GM12878 (cell line): ENCODE measurements around the gene DUOXA1. TPM values are rescaled to one million over a fixed set of nuclear protein-coding genes. Genes with fewer than 3 reads are reported as not detected.

Experiments used
- CBX3 ChIP-seq: fragments of 200-600 bp; sonication (generic); IDR thresholded peaks from 2 replicates; pipeline ENCODE4 v1.6.1; 2016; ENCODE audit warnings: low read depth, borderline replicate concordance
- CHD2 ChIP-seq: IDR thresholded peaks from 2 replicates; pipeline ENCODE4 v1.6.1; 2011; ENCODE audit warnings: low read depth, low read length, improper control_type of control experiment, borderline replicate concordance
- CREB1 ChIP-seq: IDR thresholded peaks from 2 replicates; pipeline ENCODE4 v1.6.1; 2012; ENCODE audit warnings: low read depth, mild to moderate bottlenecking, inconsistent platforms
- CREM ChIP-seq: IDR thresholded peaks from 2 replicates; pipeline ENCODE4 v1.6.1; 2014; ENCODE audit warnings: antibody characterized with exemption, low read depth
- EED ChIP-seq: sonication (generic); IDR thresholded peaks from 2 replicates; pipeline ENCODE4 v1.6.1; 2016; ENCODE audit warnings: antibody characterized with exemption, low read depth
- GABPA ChIP-seq: IDR thresholded peaks from 2 replicates; pipeline ENCODE4 v1.6.1; 2014; ENCODE audit warnings: antibody characterized with exemption, low read depth, mild to moderate bottlenecking, inconsistent platforms
- MEF2A ChIP-seq: IDR thresholded peaks from 2 replicates; pipeline ENCODE4 v1.6.1; 2011; ENCODE audit warnings: low read depth, mild to moderate bottlenecking, low read length, moderate library complexity; ENCODE audit not compliant: insufficient read depth
- NR2C2 ChIP-seq: IDR thresholded peaks from 2 replicates; pipeline ENCODE4 v1.6.1; 2011; ENCODE audit warnings: borderline replicate concordance, low read depth; ENCODE audit not compliant: control insufficient read depth, insufficient read length
- NRF1 ChIP-seq: conservative IDR thresholded peaks from 2 replicates; pipeline ENCODE4 v1.6.1; 2011; ENCODE audit warnings: mild to moderate bottlenecking, low read depth, low read length, improper control_type of control experiment
- POLR2AphosphoS5 ChIP-seq: IDR thresholded peaks from 2 replicates; pipeline ENCODE4 v1.6.1; 2011; ENCODE audit warnings: mild to moderate bottlenecking, low read length, inconsistent platforms
- POU2F2 ChIP-seq: IDR thresholded peaks from 3 replicates; pipeline ENCODE4 v1.6.1; 2011; ENCODE audit warnings: low read depth, mild to moderate bottlenecking, low read length, borderline replicate concordance
- RAD21 ChIP-seq: IDR thresholded peaks from 2 replicates; pipeline ENCODE4 v1.6.1; 2011; ENCODE audit warnings: mild to moderate bottlenecking, low read depth, low read length, moderate library complexity; ENCODE audit not compliant: insufficient read depth
- RFX5 ChIP-seq: IDR thresholded peaks from 2 replicates; pipeline ENCODE4 v1.6.1; 2011; ENCODE audit warnings: low read depth, low read length, improper control_type of control experiment
- SMC3 ChIP-seq: IDR thresholded peaks from 2 replicates; pipeline ENCODE4 v1.6.1; 2011; ENCODE audit warnings: low read length, improper control_type of control experiment, borderline replicate concordance
- TARDBP ChIP-seq: IDR thresholded peaks from 2 replicates; pipeline ENCODE4 v1.6.1; 2016; ENCODE audit warnings: borderline replicate concordance
- ZNF24 ChIP-seq: fragments of 450-650 bp; IDR thresholded peaks from 2 replicates; pipeline ENCODE4 v1.6.1; 2017; ENCODE audit warnings: antibody characterized with exemption, mild to moderate bottlenecking
- polyA plus RNA-seq, 11 experiments: library from polyadenylated mRNA; depleted of rRNA in 4 of 11; unstranded in 6 of 11; stranded (reverse) in 5 of 11; fragments of >200 nt; fragmentation: Nextera tagmentation in 4 of 11; fragmentation: Illumina TruSeq in 1 of 11; extraction: Ambion mirVana in 4 of 11; extraction: Trizol in 1 of 11; gene quantifications; 1 replicate in 1 of 11; 2 replicates in 10 of 11; pipeline versions ENCODE4 v1.2.1 to v1.2.3, GENCODE V29; 2011 to 2016; ENCODE audit warnings: inconsistent platforms in 2 of 11, missing spikeins in 2 of 11, low read depth in 1 of 11
- total RNA-seq, 4 experiments: library from RNA; depleted of rRNA in 3 of 4; stranded (reverse); fragments of >200 nt in 3 of 4; fragmentation: Illumina TruSeq in 1 of 4; extraction: Trizol in 1 of 4; gene quantifications; 2 replicates each; pipeline versions ENCODE4 v1.2.1 to v1.2.3, GENCODE V29; 2013 to 2021
- TF ChIP-seq, protein P1 (sequence below): fragments of 450-650 bp; IDR thresholded peaks from 2 replicates; pipeline ENCODE4 v1.6.1; 2018; ENCODE audit warnings: borderline replicate concordance, mild to moderate bottlenecking; ENCODE audit not compliant: partially characterized antibody
- TF ChIP-seq, protein P2 (sequence below): fragments of 450-650 bp; formaldehyde crosslinking; IDR thresholded peaks from 2 replicates; pipeline ENCODE4 v1.4.0; 2020; ENCODE audit warnings: mild to moderate bottlenecking, moderate library complexity
- TF ChIP-seq, protein P3 (sequence below): fragments of 450-650 bp; IDR thresholded peaks from 2 replicates; pipeline ENCODE4 v1.6.1; 2016; ENCODE audit warnings: mild to moderate bottlenecking, moderate library complexity, borderline replicate concordance

DUOXA1 gene
- total and polyA plus RNA-seq, 10 of the 15 experiments (the other 5 are each of a cell fraction or from before 2014, with no cell fraction given) = 0.08 TPM; not detected in 9

DNA sequence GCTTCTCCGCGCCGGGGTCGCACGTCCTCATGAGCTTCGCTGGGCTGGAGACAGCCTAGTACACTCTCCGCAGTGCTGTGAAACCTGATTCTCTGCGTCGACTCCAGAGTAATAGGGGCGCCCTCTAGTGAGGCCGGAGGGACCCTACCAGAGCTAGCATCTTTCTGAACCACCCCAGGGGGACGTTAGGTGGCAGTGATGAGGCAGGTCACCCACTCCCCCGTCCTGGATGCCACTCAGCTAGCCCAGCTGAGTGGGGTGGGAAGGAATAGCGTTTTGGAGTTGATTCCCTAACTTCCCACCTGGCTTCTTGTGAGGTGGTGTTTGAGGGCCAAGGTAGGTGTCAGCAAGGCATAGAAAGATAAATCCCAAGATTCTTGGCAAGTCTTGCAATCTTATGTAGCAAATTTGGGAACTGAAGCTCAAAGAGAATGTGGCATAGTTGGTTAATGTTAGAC is 11.5 kb downstream of the DUOXA1 start (continued):
- TF ChIP-seq, protein P1, sequence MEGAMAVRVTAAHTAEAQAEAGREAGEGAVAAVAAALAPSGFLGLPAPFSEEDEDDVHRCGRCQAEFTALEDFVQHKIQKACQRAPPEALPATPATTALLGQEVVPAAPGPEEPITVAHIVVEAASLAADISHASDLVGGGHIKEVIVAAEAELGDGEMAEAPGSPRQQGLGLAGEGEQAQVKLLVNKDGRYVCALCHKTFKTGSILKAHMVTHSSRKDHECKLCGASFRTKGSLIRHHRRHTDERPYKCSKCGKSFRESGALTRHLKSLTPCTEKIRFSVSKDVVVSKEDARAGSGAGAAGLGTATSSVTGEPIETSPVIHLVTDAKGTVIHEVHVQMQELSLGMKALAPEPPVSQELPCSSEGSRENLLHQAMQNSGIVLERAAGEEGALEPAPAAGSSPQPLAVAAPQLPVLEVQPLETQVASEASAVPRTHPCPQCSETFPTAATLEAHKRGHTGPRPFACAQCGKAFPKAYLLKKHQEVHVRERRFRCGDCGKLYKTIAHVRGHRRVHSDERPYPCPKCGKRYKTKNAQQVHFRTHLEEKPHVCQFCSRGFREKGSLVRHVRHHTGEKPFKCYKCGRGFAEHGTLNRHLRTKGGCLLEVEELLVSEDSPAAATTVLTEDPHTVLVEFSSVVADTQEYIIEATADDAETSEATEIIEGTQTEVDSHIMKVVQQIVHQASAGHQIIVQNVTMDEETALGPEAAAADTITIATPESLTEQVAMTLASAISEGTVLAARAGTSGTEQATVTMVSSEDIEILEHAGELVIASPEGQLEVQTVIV = no peak
- TF ChIP-seq, protein P2, sequence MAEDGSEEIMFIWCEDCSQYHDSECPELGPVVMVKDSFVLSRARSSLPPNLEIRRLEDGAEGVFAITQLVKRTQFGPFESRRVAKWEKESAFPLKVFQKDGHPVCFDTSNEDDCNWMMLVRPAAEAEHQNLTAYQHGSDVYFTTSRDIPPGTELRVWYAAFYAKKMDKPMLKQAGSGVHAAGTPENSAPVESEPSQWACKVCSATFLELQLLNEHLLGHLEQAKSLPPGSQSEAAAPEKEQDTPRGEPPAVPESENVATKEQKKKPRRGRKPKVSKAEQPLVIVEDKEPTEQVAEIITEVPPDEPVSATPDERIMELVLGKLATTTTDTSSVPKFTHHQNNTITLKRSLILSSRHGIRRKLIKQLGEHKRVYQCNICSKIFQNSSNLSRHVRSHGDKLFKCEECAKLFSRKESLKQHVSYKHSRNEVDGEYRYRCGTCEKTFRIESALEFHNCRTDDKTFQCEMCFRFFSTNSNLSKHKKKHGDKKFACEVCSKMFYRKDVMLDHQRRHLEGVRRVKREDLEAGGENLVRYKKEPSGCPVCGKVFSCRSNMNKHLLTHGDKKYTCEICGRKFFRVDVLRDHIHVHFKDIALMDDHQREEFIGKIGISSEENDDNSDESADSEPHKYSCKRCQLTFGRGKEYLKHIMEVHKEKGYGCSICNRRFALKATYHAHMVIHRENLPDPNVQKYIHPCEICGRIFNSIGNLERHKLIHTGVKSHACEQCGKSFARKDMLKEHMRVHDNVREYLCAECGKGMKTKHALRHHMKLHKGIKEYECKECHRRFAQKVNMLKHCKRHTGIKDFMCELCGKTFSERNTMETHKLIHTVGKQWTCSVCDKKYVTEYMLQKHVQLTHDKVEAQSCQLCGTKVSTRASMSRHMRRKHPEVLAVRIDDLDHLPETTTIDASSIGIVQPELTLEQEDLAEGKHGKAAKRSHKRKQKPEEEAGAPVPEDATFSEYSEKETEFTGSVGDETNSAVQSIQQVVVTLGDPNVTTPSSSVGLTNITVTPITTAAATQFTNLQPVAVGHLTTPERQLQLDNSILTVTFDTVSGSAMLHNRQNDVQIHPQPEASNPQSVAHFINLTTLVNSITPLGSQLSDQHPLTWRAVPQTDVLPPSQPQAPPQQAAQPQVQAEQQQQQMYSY (CRISPR knock-in tag) = no peak
- TF ChIP-seq RAD21 (peak; percentile 76), ZNF24 (no peak), GABPA (no peak), EED (no peak), POLR2AphosphoS5 (no peak), RFX5 (no peak), CHD2 (no peak), NR2C2 (no peak), CREB1 (0 out of 2 replicates have a peak, but pooled peaks have one; percentile 35), CREM (peak; percentile 55; the same call in 1 of the 2 replicates), MEF2A (no peak), NRF1 (no peak), POU2F2 (peak; percentile 48; the same call in 1 of the 3 replicates), CBX3 (no peak), TARDBP (no peak), SMC3 (peak; percentile 81)
- TF ChIP-seq, protein P3, sequence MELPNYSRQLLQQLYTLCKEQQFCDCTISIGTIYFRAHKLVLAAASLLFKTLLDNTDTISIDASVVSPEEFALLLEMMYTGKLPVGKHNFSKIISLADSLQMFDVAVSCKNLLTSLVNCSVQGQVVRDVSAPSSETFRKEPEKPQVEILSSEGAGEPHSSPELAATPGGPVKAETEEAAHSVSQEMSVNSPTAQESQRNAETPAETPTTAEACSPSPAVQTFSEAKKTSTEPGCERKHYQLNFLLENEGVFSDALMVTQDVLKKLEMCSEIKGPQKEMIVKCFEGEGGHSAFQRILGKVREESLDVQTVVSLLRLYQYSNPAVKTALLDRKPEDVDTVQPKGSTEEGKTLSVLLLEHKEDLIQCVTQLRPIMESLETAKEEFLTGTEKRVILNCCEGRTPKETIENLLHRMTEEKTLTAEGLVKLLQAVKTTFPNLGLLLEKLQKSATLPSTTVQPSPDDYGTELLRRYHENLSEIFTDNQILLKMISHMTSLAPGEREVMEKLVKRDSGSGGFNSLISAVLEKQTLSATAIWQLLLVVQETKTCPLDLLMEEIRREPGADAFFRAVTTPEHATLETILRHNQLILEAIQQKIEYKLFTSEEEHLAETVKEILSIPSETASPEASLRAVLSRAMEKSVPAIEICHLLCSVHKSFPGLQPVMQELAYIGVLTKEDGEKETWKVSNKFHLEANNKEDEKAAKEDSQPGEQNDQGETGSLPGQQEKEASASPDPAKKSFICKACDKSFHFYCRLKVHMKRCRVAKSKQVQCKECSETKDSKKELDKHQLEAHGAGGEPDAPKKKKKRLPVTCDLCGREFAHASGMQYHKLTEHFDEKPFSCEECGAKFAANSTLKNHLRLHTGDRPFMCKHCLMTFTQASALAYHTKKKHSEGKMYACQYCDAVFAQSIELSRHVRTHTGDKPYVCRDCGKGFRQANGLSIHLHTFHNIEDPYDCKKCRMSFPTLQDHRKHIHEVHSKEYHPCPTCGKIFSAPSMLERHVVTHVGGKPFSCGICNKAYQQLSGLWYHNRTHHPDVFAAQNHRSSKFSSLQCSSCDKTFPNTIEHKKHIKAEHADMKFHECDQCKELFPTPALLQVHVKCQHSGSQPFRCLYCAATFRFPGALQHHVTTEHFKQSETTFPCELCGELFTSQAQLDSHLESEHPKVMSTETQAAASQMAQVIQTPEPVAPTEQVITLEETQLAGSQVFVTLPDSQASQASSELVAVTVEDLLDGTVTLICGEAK = no peak
